Lower lobe of right lung (tissue), 2 donors: ENCODE results near the gene RGS16. TPM values are rescaled to one million over a fixed set of nuclear protein-coding genes. Genes with fewer than 3 reads are reported as not detected.

Source experiments
- ATAC-seq, 2 donors: fragments of 200-7000 bp; cut with Tn5 transposase; one replicate each; pipeline ENCODE4 v1.9.1; 2020 to 2022; ENCODE audit warnings: mild to moderate bottlenecking in 2 of 2, moderate library complexity in 2 of 2
- DNase-seq: peaks from one replicate; pipeline ENCODE4 v3.0.0-alpha.2; 2020
- H3K27ac ChIP-seq: fragments of 200-600 bp; one replicate; pipeline ENCODE4 v1.8.0; 2022
- H3K27me3 ChIP-seq: fragments of 200-600 bp; one replicate; pipeline ENCODE4 v1.8.0; 2022; ENCODE audit warnings: low read depth
- H3K36me3 ChIP-seq: fragments of 200-600 bp; one replicate; pipeline ENCODE4 v1.8.0; 2022; ENCODE audit warnings: mild to moderate bottlenecking
- H3K4me1 ChIP-seq: fragments of 200-600 bp; one replicate; pipeline ENCODE4 v1.8.0; 2022
- H3K4me3 ChIP-seq: fragments of 200-600 bp; one replicate; pipeline ENCODE4 v1.8.0; 2022; ENCODE audit warnings: mild to moderate bottlenecking
- H3K9me3 ChIP-seq: fragments of 200-600 bp; one replicate; pipeline ENCODE4 v1.8.0; 2022
- CTCF ChIP-seq: fragments of 200-600 bp; IDR thresholded peaks from one replicate; pipeline ENCODE4 v1.8.0; 2022; ENCODE audit warnings: antibody characterized with exemption, mild to moderate bottlenecking
- intact Hi-C: fragments of 100-400 bp; cut with DNase I; formaldehyde crosslinking; loops from one replicate; pipeline ENCODE4 v1.11.0; 2022
- total RNA-seq: library from RNA; stranded (reverse); fragmentation: NEBNext Ultra II Directional; extraction: Animal tissue kit (Norgen Biotek cat#: 25700); gene quantifications from one replicate; pipeline ENCODE4 v1.2.1, GENCODE V29; 2021
- donor health status: DM: no; HTN: yes; CAD: no; lungs with severe emphysema.

The RGS16 gene
- total RNA-seq, 1 donor from 2014 or later: 14.6 TPM

- no peak for TF ChIP-seq CTCF
- H3K4me1 ChIP-seq: no peaks in the 10 kb centered on the region
- no peak overlapping the region for H3K4me3 ChIP-seq
- intact Hi-C loops: no loop called here
- no peak for ATAC-seq
- no peaks in the 10 kb centered on the region for H3K9me3 ChIP-seq
- no peak for DNase-seq
- H3K27ac ChIP-seq: no peak overlapping the region
- no peaks in the 10 kb centered on the region for H3K27me3 ChIP-seq
- no peaks in the 10 kb centered on the region for H3K36me3 ChIP-seq
These were observed 44.9 kb upstream of the RGS16 start for GRCh38 chr1:182649041-182649440.

- no peaks in the 10 kb centered on the region for H3K9me3 ChIP-seq
- H3K4me1 ChIP-seq: no peaks in the 10 kb centered on the region
- intact Hi-C loops: no loop called here
- H3K4me3 ChIP-seq: no peak overlapping the region
- ATAC-seq (no peak), DNase-seq (no peak)
- H3K36me3 ChIP-seq: no peaks in the 10 kb centered on the region
- H3K27ac ChIP-seq: no peak overlapping the region
- no peak for TF ChIP-seq CTCF
- no peaks in the 10 kb centered on the region for H3K27me3 ChIP-seq
These were observed 42.5 kb upstream of the RGS16 start for GRCh38 chr1:182646739-182647138.

- Histone ChIP-seq H3K36me3 (no peaks in the 10 kb centered on the region), H3K27ac (no peak overlapping the region), H3K27me3 (no peaks in the 10 kb centered on the region), H3K4me1 (no peaks in the 10 kb centered on the region), H3K9me3 (no peaks in the 10 kb centered on the region), H3K4me3 (no peak overlapping the region)
- ATAC-seq (peak; percentile 24 to 42), DNase-seq (no peak)
- intact Hi-C loops: no loop called here
- no peak for TF ChIP-seq CTCF
These were observed 40.7 kb upstream of the RGS16 start for GRCh38 chr1:182644886-182645285.

- no peak for TF ChIP-seq CTCF
- ATAC-seq (no peak), DNase-seq (no peak)
- Histone ChIP-seq H3K27me3 (no peaks in the 10 kb centered on the region), H3K4me1 (no peaks in the 10 kb centered on the region), H3K27ac (no peak overlapping the region), H3K4me3 (no peak overlapping the region), H3K36me3 (no peaks in the 10 kb centered on the region), H3K9me3 (no peaks in the 10 kb centered on the region)
- intact Hi-C loops: no loop called here
These were observed 39.5 kb upstream of the RGS16 start for GRCh38 chr1:182643699-182644098.

- Histone ChIP-seq H3K4me3 (no peak overlapping the region), H3K27me3 (no peaks in the 10 kb centered on the region), H3K27ac (no peak overlapping the region), H3K36me3 (no peaks in the 10 kb centered on the region), H3K9me3 (no peaks in the 10 kb centered on the region), H3K4me1 (no peaks in the 10 kb centered on the region)
- no peak for TF ChIP-seq CTCF
- ATAC-seq: no peak
- intact Hi-C loops: no loop called here
- DNase-seq: no peak
These were observed 38.3 kb upstream of the RGS16 start for GRCh38 chr1:182642461-182642860.

GRCh38 chr1:182641561-182641960 is 37.4 kb upstream of the RGS16 start:
- no peak for TF ChIP-seq CTCF
- intact Hi-C loops: no loop called here
- H3K27me3 ChIP-seq: no peaks in the 10 kb centered on the region
- H3K4me3 ChIP-seq: no peak overlapping the region
- no peaks in the 10 kb centered on the region for H3K36me3 ChIP-seq
- H3K4me1 ChIP-seq: no peaks in the 10 kb centered on the region
- no peak overlapping the region for H3K27ac ChIP-seq
- DNase-seq: no peak
- H3K9me3 ChIP-seq: no peaks in the 10 kb centered on the region
- no peak for ATAC-seq
